Osteoblast (primary cell): ENCODE results near the gene PDCD10. TPM values are rescaled to one million over a fixed set of nuclear protein-coding genes. Genes with fewer than 3 reads are reported as not detected.
A peak's percentile ranks its signal among the peaks of the same experiment; 100 is the strongest.

Experiments used
- DNase-seq: peaks from one replicate; pipeline ENCODE4 v3.0.0; 2011; ENCODE audit warnings: low spot score, mixed read lengths; ENCODE audit not compliant: insufficient read length; ENCODE audit errors: missing footprints
- H2AFZ ChIP-seq: 2 replicates; pipeline ENCODE4 v1.6.0; 2011; ENCODE audit warnings: mild to moderate bottlenecking, low read length
- H3K27ac ChIP-seq: 2 replicates; pipeline ENCODE4 v1.5.1; 2011; ENCODE audit warnings: mild to moderate bottlenecking, low read depth, low read length, moderate library complexity
- H3K27me3 ChIP-seq: 2 replicates; pipeline ENCODE4 v1.6.0; 2012; ENCODE audit warnings: mild to moderate bottlenecking, control low read depth, inconsistent platforms, low read length, moderate library complexity; ENCODE audit not compliant: insufficient read depth
- H3K36me3 ChIP-seq: 2 replicates; pipeline ENCODE4 v1.5.1; 2011; ENCODE audit warnings: mild to moderate bottlenecking, low read length, control low read depth, moderate library complexity; ENCODE audit not compliant: insufficient read depth
- H3K4me1 ChIP-seq: 2 replicates; pipeline ENCODE4 v1.5.1; 2011; ENCODE audit warnings: mild to moderate bottlenecking, low read length, control low read depth, moderate library complexity; ENCODE audit not compliant: insufficient read depth
- H3K4me2 ChIP-seq: 2 replicates; pipeline ENCODE4 v1.6.0; 2011; ENCODE audit warnings: mild to moderate bottlenecking, low read length; ENCODE audit not compliant: insufficient read depth
- H3K4me3 ChIP-seq: fragments of 200-600 bp; sonication (generic); 3 replicates; pipeline ENCODE4 v1.5.1; 2012; ENCODE audit warnings: mild to moderate bottlenecking, low read length, inconsistent platforms; ENCODE audit not compliant: insufficient read depth
- H3K79me2 ChIP-seq: 2 replicates; pipeline ENCODE4 v1.6.0; 2012; ENCODE audit warnings: mild to moderate bottlenecking, low read length, control low read depth, inconsistent platforms; ENCODE audit not compliant: insufficient read depth
- H3K9me3 ChIP-seq: 2 replicates; pipeline ENCODE4 v1.5.1; 2011; ENCODE audit warnings: low read depth, low read length, control low read depth
- H4K20me1 ChIP-seq: 2 replicates; pipeline ENCODE4 v1.6.0; 2012; ENCODE audit warnings: mild to moderate bottlenecking, low read length, control low read depth; ENCODE audit not compliant: insufficient read depth
- CTCF ChIP-seq: IDR thresholded peaks from 2 replicates; pipeline ENCODE4 v1.5.1; 2011; ENCODE audit warnings: mild to moderate bottlenecking, low read depth, low read length, moderate library complexity; ENCODE audit errors: extremely low read depth
- total RNA-seq: library from RNA; depleted of rRNA; stranded (reverse); fragments of >200 nt; gene quantifications from 2 replicates; pipeline ENCODE4 v1.2.3, GENCODE V29; 2012

The PDCD10 gene
- total RNA-seq, 1 donor, result 44.9 TPM

- Histone ChIP-seq H3K27me3 (no peaks in the 10 kb centered on the region), H3K4me3 (no peak overlapping the region), H3K27ac (no peak overlapping the region), H3K79me2 (no peaks in the 10 kb centered on the region), H3K4me1 (no peaks in the 10 kb centered on the region), H2AFZ (no peak overlapping the region), H3K9me3 (no peaks in the 10 kb centered on the region), H3K36me3 (no peaks in the 10 kb centered on the region), H3K4me2 (no peak overlapping the region), H4K20me1 (no peaks in the 10 kb centered on the region)
- DNase-seq, result no peak
- no peak for TF ChIP-seq CTCF
These were observed 14.5 kb upstream of the PDCD10 start for GRCh38 chr3:167749209-167749608.

- Histone ChIP-seq H3K27ac (no peak overlapping the region), H3K27me3 (no peaks in the 10 kb centered on the region), H3K4me3 (no peak overlapping the region), H3K79me2 (no peaks in the 10 kb centered on the region), H4K20me1 (no peaks in the 10 kb centered on the region), H3K4me2 (no peak overlapping the region), H3K9me3 (no peaks in the 10 kb centered on the region), H3K4me1 (no peaks in the 10 kb centered on the region), H2AFZ (no peak overlapping the region), H3K36me3 (no peaks in the 10 kb centered on the region)
- DNase-seq, result no peak
- TF ChIP-seq CTCF, result no peak
These were observed 9.1 kb upstream of the PDCD10 start for GRCh38 chr3:167743799-167744198.

GRCh38 chr3:167742338-167742737 is 7.6 kb upstream of the PDCD10 start:
- H3K4me1 ChIP-seq, result no peaks in the 10 kb centered on the region
- no peak overlapping the region for H2AFZ ChIP-seq
- H4K20me1 ChIP-seq, result no peaks in the 10 kb centered on the region
- no peak overlapping the region for H3K4me3 ChIP-seq
- no peak for TF ChIP-seq CTCF
- H3K9me3 ChIP-seq, result no peaks in the 10 kb centered on the region
- H3K36me3 ChIP-seq, result no peaks in the 10 kb centered on the region
- no peaks in the 10 kb centered on the region for H3K79me2 ChIP-seq
- H3K27me3 ChIP-seq, result no peaks in the 10 kb centered on the region
- H3K27ac ChIP-seq, result no peak overlapping the region
- no peak overlapping the region for H3K4me2 ChIP-seq
- no peak for DNase-seq

GRCh38 chr3:167740961-167741587 is 6.4 kb upstream of the PDCD10 start:
- Histone ChIP-seq H3K9me3 (no peaks in the 10 kb centered on the region), H4K20me1 (no peaks in the 10 kb centered on the region), H3K79me2 (no peaks in the 10 kb centered on the region), H2AFZ (peak overlapping the region; percentile 30), H3K27ac (no peak overlapping the region), H3K36me3 (no peaks in the 10 kb centered on the region), H3K4me2 (no peak overlapping the region), H3K4me1 (peaks cover 2% of the 10 kb centered on the region), H3K27me3 (peaks cover 8% of the 10 kb centered on the region), H3K4me3 (no peak overlapping the region)
- TF ChIP-seq CTCF, result peak; percentile 54
- peak; percentile 11 for DNase-seq
